GM18505 (cell line): ENCODE data around the gene HSBP1L1.

Experiments used
- ATAC-seq: cut with Tn5 transposase; IDR thresholded peaks from one replicate; pipeline ENCODE4 v1.9.1; 2021; ENCODE audit not compliant: unreplicated experiment
- POLR2A ChIP-seq: IDR thresholded peaks from 4 replicates; pipeline ENCODE4 v1.6.1; 2011; ENCODE audit warnings: borderline replicate concordance; ENCODE audit not compliant: insufficient read depth, insufficient read length; ENCODE audit errors: extremely low read depth

HSBP1L1 gene

GRCh38 chr18:79964330-79965118 is at the start of gene HSBP1L1:
Gene HSBP1L1 (plus strand): TSS chr18:79964643. CDS start chr18:79964736, 93 bp downstream.
- peak; percentile 39 for TF ChIP-seq POLR2A
- peak; percentile 64 for ATAC-seq

- no peak for TF ChIP-seq POLR2A
- no peak for ATAC-seq
Measured at GRCh38 chr18:79915161-79916127, 49.0 kb upstream of the HSBP1L1 start.

- no peak for TF ChIP-seq POLR2A
- ATAC-seq = no peak
Measured at GRCh38 chr18:79916128-79916494, 48.3 kb upstream of the HSBP1L1 start.

GRCh38 chr18:79916546-79917168 is 47.8 kb upstream of the HSBP1L1 start:
- TF ChIP-seq POLR2A = no peak
- no peak for ATAC-seq

- no peak for TF ChIP-seq POLR2A
- ATAC-seq = no peak
Measured at GRCh38 chr18:79917169-79917852, 47.1 kb upstream of the HSBP1L1 start.

- ATAC-seq = no peak
- no peak for TF ChIP-seq POLR2A
Measured at GRCh38 chr18:79917853-79918614, 46.4 kb upstream of the HSBP1L1 start.

- ATAC-seq = no peak
- no peak for TF ChIP-seq POLR2A
Measured at GRCh38 chr18:79918615-79919011, 45.8 kb upstream of the HSBP1L1 start.

GRCh38 chr18:79919089-79919488 is 45.4 kb upstream of the HSBP1L1 start:
- TF ChIP-seq POLR2A = no peak
- ATAC-seq = no peak

GRCh38 chr18:79921984-79922965 is 42.2 kb upstream of the HSBP1L1 start:
- ATAC-seq = no peak
- no peak for TF ChIP-seq POLR2A

GRCh38 chr18:79922971-79923411 is 41.5 kb upstream of the HSBP1L1 start:
- TF ChIP-seq POLR2A = no peak
- ATAC-seq = no peak
